Measurements from ENCODE around the gene ATM.

DNA sequence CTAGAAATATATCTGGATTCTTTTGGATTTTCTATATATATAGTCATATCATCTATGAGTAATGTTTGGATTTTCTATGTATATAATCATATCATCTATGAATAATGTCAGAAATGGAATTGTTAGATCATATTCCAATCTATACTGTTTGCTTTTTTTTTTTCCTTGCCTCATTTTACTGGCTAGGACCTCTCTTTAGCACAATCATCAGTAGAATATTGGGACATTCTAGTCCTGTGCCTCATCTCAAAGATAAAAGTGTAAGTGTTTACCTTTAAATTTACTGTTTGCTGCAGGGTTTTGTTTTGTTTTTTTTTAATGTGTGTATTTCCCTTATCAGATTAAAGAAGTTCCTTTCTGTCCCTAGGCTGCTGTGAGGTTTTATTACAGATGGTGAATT lies 147.4 kb downstream of the ATM start:
- TF ChIP-seq, protein P1, sequence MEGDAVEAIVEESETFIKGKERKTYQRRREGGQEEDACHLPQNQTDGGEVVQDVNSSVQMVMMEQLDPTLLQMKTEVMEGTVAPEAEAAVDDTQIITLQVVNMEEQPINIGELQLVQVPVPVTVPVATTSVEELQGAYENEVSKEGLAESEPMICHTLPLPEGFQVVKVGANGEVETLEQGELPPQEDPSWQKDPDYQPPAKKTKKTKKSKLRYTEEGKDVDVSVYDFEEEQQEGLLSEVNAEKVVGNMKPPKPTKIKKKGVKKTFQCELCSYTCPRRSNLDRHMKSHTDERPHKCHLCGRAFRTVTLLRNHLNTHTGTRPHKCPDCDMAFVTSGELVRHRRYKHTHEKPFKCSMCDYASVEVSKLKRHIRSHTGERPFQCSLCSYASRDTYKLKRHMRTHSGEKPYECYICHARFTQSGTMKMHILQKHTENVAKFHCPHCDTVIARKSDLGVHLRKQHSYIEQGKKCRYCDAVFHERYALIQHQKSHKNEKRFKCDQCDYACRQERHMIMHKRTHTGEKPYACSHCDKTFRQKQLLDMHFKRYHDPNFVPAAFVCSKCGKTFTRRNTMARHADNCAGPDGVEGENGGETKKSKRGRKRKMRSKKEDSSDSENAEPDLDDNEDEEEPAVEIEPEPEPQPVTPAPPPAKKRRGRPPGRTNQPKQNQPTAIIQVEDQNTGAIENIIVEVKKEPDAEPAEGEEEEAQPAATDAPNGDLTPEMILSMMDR (IDR thresholded peaks at IDR 0.05; ENCODE audit: poor library complexity): no peak
- TF ChIP-seq EZH2 (IDR thresholded peaks at IDR 0.05; ENCODE audit: borderline replicate concordance): no peak
- no peak for TF ChIP-seq EZH2phosphoT487 (IDR thresholded peaks at IDR 0.05; ENCODE audit: low read depth, severe bottlenecking, unreplicated experiment)

All from hepatocyte (in vitro differentiated cells).